Stomach smooth muscle (tissue), 2 donors: Measurements from ENCODE around the gene CATSPER1.
"Not testable (repeated sequence)": the region's sequence is repeated elsewhere in the genome, so short reads cannot be mapped to it uniquely, and the experiment has no call there.

ENCODE experiments used
- H3K27ac ChIP-seq: one replicate; pipeline ENCODE4 v1.7.0; 2013; ENCODE audit warnings: mild to moderate bottlenecking, low read length, inconsistent platforms
- H3K27me3 ChIP-seq, 2 donors: one replicate each; pipeline ENCODE4 v1.7.0; 2013; ENCODE audit warnings: low read length in 2 of 2; ENCODE audit not compliant: insufficient read depth in 2 of 2, control insufficient read depth in 1 of 2
- H3K36me3 ChIP-seq, 2 donors: one replicate each; pipeline ENCODE4 v1.7.0; 2013; ENCODE audit warnings: low read length in 2 of 2; ENCODE audit not compliant: control insufficient read depth in 2 of 2, insufficient read depth in 2 of 2
- H3K4me1 ChIP-seq: one replicate; pipeline ENCODE4 v1.7.0; 2013; ENCODE audit warnings: low read length; ENCODE audit not compliant: control insufficient read depth, insufficient read depth
- H3K4me3 ChIP-seq, 2 donors: one replicate each; pipeline ENCODE4 v1.7.0; 2013; ENCODE audit warnings: low read length in 2 of 2
- H3K9ac ChIP-seq, 2 donors: one replicate each; pipeline ENCODE4 v1.7.0; 2013; ENCODE audit warnings: low read length in 2 of 2, mild to moderate bottlenecking in 1 of 2
- H3K9me3 ChIP-seq, 2 donors: one replicate each; pipeline ENCODE4 v1.7.0; 2013; ENCODE audit warnings: low read length in 2 of 2; ENCODE audit not compliant: control insufficient read depth in 2 of 2
- donor health status: healthy.
- donor health status: Pancreatic carcinoma.

The CATSPER1 gene

GRCh38 chr11:66042227-66042995, 16.1 kb upstream of the CATSPER1 start:
- Histone ChIP-seq H3K9ac (no peak overlapping the region), H3K9me3 (no peaks in the 10 kb centered on the region), H3K4me3 (no peak overlapping the region), H3K4me1 (peaks cover 6% of the 10 kb centered on the region), H3K27ac (no peak overlapping the region), H3K36me3 (no peaks in the 10 kb centered on the region), H3K27me3 (peaks cover 3 to 8% of the 10 kb centered on the region in 2 donors)

DNA sequence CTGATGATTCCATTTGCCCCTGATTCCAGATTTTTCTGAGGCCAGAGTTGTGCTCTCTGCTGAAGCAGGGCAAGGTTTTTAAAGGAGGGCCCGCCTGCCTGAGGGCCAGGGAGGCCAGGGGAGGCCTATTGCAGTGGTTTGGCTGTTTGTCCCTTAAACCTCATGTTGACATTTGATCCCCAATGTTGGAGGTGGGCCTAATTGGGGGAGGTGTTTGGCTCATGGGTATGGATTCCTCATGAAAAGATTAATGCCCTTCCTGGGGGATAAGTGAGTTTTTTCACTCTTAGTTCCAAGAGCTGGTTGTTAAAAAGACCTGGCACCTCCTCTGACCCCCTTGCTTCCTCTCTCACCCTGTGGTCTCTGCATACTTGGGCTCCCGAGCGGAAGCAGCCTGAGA, 13.5 kb upstream of the CATSPER1 start:
- no peak overlapping the region for H3K27ac ChIP-seq

DNA sequence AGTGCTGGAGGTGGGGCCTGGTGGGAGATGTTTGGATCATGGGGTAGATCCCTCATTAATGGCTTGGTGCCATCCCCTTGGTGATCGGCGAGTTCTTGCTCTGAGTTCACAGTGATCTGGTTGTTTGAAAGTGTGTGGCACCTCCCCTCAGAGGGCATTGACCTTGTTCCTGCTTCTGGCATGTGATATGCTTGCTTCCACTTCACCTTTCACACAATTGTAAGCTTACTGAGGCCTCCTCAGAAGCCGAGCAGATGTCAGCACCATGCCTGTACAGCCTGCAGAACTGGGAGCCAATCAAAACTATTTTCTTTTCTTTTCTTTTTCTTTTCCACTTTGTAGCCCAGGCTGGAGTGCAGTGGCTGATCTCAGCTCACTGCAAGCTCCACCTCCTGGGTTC, 11.0 kb upstream of the CATSPER1 start:
- Histone ChIP-seq H3K27me3 (no peaks in the 10 kb centered on the region), H3K9me3 (no peaks in the 10 kb centered on the region), H3K36me3 (no peaks in the 10 kb centered on the region), H3K4me3 (no peak overlapping the region), H3K9ac (no peak overlapping the region), H3K27ac (no peak overlapping the region), H3K4me1 (no peaks in the 10 kb centered on the region)

More for the DNA sequence above, 13.5 kb upstream of the CATSPER1 start:
- H3K4me3 ChIP-seq: no peak overlapping the region
- no peaks in the 10 kb centered on the region for H3K27me3 ChIP-seq
- no peak overlapping the region for H3K9ac ChIP-seq
- H3K9me3 ChIP-seq: no peaks in the 10 kb centered on the region
- no peaks in the 10 kb centered on the region for H3K4me1 ChIP-seq
- no peaks in the 10 kb centered on the region for H3K36me3 ChIP-seq

- Histone ChIP-seq H3K9me3 (no peaks in the 10 kb centered on the region), H3K4me1 (no peaks in the 10 kb centered on the region), H3K9ac (no peak overlapping the region), H3K27me3 (no peaks in the 10 kb centered on the region), H3K27ac (no peak overlapping the region), H3K36me3 (no peaks in the 10 kb centered on the region), H3K4me3 (no peak overlapping the region)
These were observed 10.0 kb upstream of the CATSPER1 start for GRCh38 chr11:66036334-66036710.

DNA sequence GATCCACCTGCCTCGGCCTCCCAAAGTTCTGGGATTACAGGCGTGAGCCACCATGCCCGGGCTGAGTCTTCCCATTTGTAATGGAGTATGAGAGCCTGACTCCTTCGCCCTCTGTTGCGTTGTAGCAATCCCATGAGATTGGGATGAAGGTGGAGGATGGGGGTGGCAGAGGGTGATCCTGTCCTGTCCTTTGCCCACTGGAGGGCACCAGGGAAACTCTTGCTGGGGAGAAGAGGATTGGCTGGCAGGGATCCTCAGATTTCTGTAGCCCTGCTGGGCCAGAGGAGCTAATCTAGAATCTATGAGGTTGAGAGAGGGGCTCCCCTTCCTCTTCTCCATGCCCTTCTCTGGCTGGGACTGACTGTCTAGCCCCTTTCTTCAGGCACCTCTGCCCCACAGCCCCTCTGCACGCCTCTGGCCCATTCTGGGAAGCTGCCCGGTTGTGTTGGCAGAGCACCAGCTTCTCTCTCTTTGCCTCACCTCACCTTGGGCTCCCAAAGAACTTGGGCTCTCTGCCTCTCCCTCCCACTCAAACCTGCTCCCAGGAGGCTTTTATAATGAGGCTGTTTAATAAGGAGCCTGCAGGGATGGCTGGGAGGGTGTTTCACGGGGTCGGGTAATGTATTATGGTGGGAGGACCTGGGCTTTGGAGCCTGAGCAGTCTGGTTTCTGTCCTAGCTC, 9.5 kb upstream of the CATSPER1 start:
- Histone ChIP-seq H3K27ac (no peak overlapping the region), H3K9ac (no peak overlapping the region)

DNA sequence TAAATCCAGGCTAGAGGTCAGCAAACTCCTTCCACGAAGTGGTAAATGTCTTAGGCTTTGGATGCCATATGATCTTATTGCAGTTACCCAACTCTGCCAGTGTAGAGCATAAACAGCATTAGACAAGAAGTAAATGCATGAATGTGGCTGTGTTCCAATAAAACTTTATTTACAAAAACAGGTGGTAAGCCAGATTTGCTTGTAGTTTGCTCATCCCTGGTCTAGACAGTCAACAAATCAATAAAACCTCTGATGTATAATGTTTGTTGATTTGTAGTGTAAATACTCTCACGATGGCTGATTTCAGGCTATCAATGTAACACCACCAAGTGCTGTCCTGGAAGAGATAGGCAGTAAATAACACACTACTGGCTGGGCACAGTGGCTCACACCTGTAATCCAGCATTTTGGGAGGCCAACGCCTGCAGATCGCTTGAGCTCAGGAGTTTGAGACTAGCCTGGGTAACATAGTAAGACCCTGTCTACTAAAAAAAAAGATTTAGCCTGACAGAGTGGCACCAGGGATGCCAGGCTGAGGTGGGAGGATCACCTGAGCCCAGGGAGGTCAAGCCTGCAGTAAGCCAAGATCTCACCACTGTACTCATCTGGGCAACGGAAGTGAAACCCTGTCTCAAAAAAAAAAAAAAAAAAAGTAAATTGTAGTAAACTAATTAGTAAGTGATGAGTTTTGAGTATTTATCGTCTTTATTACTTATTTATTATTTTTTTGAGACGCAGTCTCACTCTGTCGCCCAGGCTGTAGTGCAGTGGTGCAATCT, 6.9 kb upstream of the CATSPER1 start:
- Histone ChIP-seq H3K9ac (no peak overlapping the region), H3K27ac (no peak overlapping the region), H3K27me3 (no peaks in the 10 kb centered on the region), H3K4me3 (no peak overlapping the region), H3K4me1 (no peaks in the 10 kb centered on the region), H3K9me3 (no peaks in the 10 kb centered on the region), H3K36me3 (no peaks in the 10 kb centered on the region)

More for the DNA sequence above, 9.5 kb upstream of the CATSPER1 start:
- Histone ChIP-seq H3K9me3 (no peaks in the 10 kb centered on the region), H3K4me1 (no peaks in the 10 kb centered on the region), H3K4me3 (no peak overlapping the region), H3K27me3 (no peaks in the 10 kb centered on the region), H3K36me3 (no peaks in the 10 kb centered on the region)

DNA sequence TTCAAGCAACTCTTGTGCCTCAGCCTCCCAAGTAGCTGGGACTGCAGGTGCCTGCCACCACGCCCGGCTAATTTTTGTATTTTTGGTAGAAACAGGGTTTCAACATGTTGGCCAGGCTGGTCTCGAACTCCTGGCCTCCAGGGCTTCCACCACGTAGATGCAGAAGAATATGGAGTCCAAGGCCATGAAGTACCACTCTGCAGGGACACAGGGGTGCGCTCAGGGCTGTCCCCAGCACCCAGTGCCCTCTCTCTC, 3.2 kb downstream of the CATSPER1 start:
- H3K9ac ChIP-seq, H3K4me3 ChIP-seq, H3K9me3 ChIP-seq, H3K36me3 ChIP-seq, H3K27me3 ChIP-seq, H3K4me1 ChIP-seq, H3K27ac ChIP-seq: not testable (repeated sequence)

GRCh38 chr11:66022401-66023185, 3.7 kb downstream of the CATSPER1 start:
- H3K27me3 ChIP-seq: peaks cover 2 to 3% of the 10 kb centered on the region in 2 donors
- peaks cover 6% of the 10 kb centered on the region for H3K4me1 ChIP-seq
- no peaks in the 10 kb centered on the region for H3K9me3 ChIP-seq
- peak overlapping the region; percentile 36 to 55 for H3K4me3 ChIP-seq
- no peak overlapping the region for H3K27ac ChIP-seq
- no peaks in the 10 kb centered on the region for H3K36me3 ChIP-seq
- peak overlapping the region; percentile 44 to 68 for H3K9ac ChIP-seq

GRCh38 chr11:66020618-66021357, 5.5 kb downstream of the CATSPER1 start:
- Histone ChIP-seq H3K9ac (no peak overlapping the region), H3K27me3 (peaks cover 2 to 3% of the 10 kb centered on the region in 2 donors), H3K4me3 (no peak overlapping the region), H3K36me3 (no peaks in the 10 kb centered on the region), H3K27ac (no peak overlapping the region), H3K4me1 (peaks cover 6% of the 10 kb centered on the region), H3K9me3 (no peaks in the 10 kb centered on the region)

GRCh38 chr11:66020212-66020611, 6.1 kb downstream of the CATSPER1 start:
- H3K27ac ChIP-seq: no peak overlapping the region
- H3K36me3 ChIP-seq: no peaks in the 10 kb centered on the region
- no peaks in the 10 kb centered on the region for H3K9me3 ChIP-seq
- peaks cover 2 to 3% of the 10 kb centered on the region in 2 donors for H3K27me3 ChIP-seq
- H3K9ac ChIP-seq: no peak overlapping the region
- no peak overlapping the region for H3K4me3 ChIP-seq
- H3K4me1 ChIP-seq: peaks cover 6% of the 10 kb centered on the region
